Upper lobe of left lung (tissue), 6 donors: ENCODE data around the gene JARID2. TPM values are rescaled to one million over a fixed set of nuclear protein-coding genes. Genes with fewer than 3 reads are reported as not detected.

ENCODE experiments used
- ATAC-seq, 2 donors: fragments of 200-7000 bp; cut with Tn5 transposase; one replicate each; pipeline ENCODE4 v1.9.1; 2022; ENCODE audit warnings: mild to moderate bottlenecking in 2 of 2, moderate library complexity in 2 of 2; ENCODE audit not compliant: low FRiP score in 2 of 2
- DNase-seq, 2 donors: peaks; one replicate each; pipeline ENCODE4 v3.0.0-alpha.2; 2019 to 2020
- H3K27ac ChIP-seq, 4 donors: fragments of 200-600 bp; sonication (generic); one replicate each; pipeline ENCODE4 v1.5.1; 2016 to 2019
- H3K27me3 ChIP-seq, 4 donors: fragments of 200-600 bp; sonication (generic); one replicate each; pipeline ENCODE4 v1.5.1; 2017 to 2019
- H3K36me3 ChIP-seq, 4 donors: fragments of 200-600 bp; sonication (generic); one replicate each; pipeline ENCODE4 v1.5.1; 2016 to 2019
- H3K4me1 ChIP-seq, 4 donors: fragments of 200-600 bp; sonication (generic); one replicate each; pipeline ENCODE4 v1.5.1; 2018 to 2019
- H3K4me3 ChIP-seq, 4 donors: fragments of 200-600 bp; sonication (generic); one replicate each; pipeline ENCODE4 v1.5.1; 2017 to 2019; ENCODE audit warnings: mild to moderate bottlenecking in 2 of 4, moderate library complexity in 1 of 4
- H3K9me3 ChIP-seq, 4 donors: fragments of 200-600 bp; sonication (generic); one replicate each; pipeline ENCODE4 v1.5.1; 2018 to 2019
- EP300 ChIP-seq, 4 donors: sonication (generic); formaldehyde crosslinking; IDR thresholded peaks; one replicate each; pipeline ENCODE4 v1.5.1; 2017; ENCODE audit warnings: antibody characterized with exemption in 4 of 4, control low read depth in 2 of 4
- POLR2A ChIP-seq, 4 donors: fragments of 450-650 bp; IDR thresholded peaks; one replicate each; pipeline ENCODE4 v1.5.1; 2016 to 2017; ENCODE audit warnings: antibody characterized with exemption in 4 of 4, mild to moderate bottlenecking in 2 of 4
- POLR2AphosphoS5 ChIP-seq, 2 donors: sonication (generic); formaldehyde crosslinking; IDR thresholded peaks; one replicate each; pipeline ENCODE4 v1.5.1; 2017; ENCODE audit warnings: antibody characterized with exemption in 2 of 2
- WGBS, 2 donors: methylation state at CpG; one replicate each; pipeline ENCODE4 v1.1.5; 2017 to 2018; 5-methylcytosine and 5-hydroxymethylcytosine counted together
- total RNA-seq, 6 donors: library from RNA; depleted of rRNA in 4 of 6; stranded (reverse); fragments of >200 nt in 4 of 6; gene quantifications; one replicate each; pipeline versions ENCODE4 v1.1.0 to v1.2.1, GENCODE V29; 2016 to 2021
- TF ChIP-seq, protein P1 (sequence below), 6 experiments: fragments of 450-650 bp in 4 of 6; fragments of 200-600 bp in 2 of 6; sonication (generic) in 2 of 6; IDR thresholded peaks; one replicate each; pipeline ENCODE4 v1.5.1; 2016 to 2019; ENCODE audit warnings: antibody characterized with exemption in 6 of 6
- donor health status: DM: no; HTN: no; CAD: no; lungs with moderate emphysema.
- donor health status: DM: no; HTN: yes; CAD: no; lungs with severe emphysema.

The JARID2 gene
- total RNA-seq, 6 donors from 2014 or later: 9.6 to 37.7 (median 16.4) TPM

DNA sequence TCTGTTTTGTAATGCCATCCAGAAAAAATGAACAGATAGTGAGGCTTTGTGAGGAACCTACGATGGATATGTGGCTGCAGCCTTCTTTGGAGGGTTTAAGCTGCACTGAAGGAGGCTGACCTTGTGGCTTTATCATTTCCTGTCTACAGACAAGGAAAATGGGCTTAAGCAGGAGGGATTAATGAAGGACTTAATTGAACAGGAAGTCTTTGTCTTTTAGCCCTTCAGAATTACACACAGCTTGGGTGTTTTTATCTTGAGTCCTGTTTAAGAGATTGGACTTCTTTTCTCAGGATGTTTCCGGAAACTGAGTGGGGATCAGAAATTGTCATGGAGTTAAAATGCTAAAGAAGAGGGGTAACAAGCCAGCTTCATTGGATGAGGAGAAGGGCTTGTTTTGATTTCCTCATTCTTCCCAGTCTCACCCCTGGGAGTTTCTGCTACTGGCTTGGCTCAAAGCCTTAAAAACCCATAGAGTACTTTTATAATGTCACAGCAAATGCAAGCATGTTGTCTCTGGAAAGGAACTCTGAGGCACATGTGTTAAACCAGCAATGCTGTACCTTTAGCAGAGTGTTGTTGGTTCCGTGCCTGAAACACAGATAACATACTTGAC lies 193.6 kb downstream of the JARID2 start:
- Histone ChIP-seq H3K9me3 (no peaks in the 10 kb centered on the region), H3K27me3 (no peaks in the 10 kb centered on the region), H3K36me3 (no peaks in the 10 kb centered on the region), H3K27ac (no peak overlapping the region), H3K4me1 (peaks cover 44 to 52% (median 45%) of the 10 kb centered on the region in 4 donors), H3K4me3 (no peak overlapping the region)
- DNase-seq (no peak), ATAC-seq (no peak)
- WGBS, 2 donors: 46 to 74% methylated on average over 3 of the region's 3 CpGs
- no peak for TF ChIP-seq EP300 (IDR thresholded peaks at IDR 0.05)
- TF ChIP-seq, protein P1, sequence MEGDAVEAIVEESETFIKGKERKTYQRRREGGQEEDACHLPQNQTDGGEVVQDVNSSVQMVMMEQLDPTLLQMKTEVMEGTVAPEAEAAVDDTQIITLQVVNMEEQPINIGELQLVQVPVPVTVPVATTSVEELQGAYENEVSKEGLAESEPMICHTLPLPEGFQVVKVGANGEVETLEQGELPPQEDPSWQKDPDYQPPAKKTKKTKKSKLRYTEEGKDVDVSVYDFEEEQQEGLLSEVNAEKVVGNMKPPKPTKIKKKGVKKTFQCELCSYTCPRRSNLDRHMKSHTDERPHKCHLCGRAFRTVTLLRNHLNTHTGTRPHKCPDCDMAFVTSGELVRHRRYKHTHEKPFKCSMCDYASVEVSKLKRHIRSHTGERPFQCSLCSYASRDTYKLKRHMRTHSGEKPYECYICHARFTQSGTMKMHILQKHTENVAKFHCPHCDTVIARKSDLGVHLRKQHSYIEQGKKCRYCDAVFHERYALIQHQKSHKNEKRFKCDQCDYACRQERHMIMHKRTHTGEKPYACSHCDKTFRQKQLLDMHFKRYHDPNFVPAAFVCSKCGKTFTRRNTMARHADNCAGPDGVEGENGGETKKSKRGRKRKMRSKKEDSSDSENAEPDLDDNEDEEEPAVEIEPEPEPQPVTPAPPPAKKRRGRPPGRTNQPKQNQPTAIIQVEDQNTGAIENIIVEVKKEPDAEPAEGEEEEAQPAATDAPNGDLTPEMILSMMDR (IDR thresholded peaks at IDR 0.05): no peak
- no peak for TF ChIP-seq POLR2AphosphoS5 (IDR thresholded peaks at IDR 0.05)
- TF ChIP-seq POLR2A (IDR thresholded peaks at IDR 0.05): no peak

DNA sequence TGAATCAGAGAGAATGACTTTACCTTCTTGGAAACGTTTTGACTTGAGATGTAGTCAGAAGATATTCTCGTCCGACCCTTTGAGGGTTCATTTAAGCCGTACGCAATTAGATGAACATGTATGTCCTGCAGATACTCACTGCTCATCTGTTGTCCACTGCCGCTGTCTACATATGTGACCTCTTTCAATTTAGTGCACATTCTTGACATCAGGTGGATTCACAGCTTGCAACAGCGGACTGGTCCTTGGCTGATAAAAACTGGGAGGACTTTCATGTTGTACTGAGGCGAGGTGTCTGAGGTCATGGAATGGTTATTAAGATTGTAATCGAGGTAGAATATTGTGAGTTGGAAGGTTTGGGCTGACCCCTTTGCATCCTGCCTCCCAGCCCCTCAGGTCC lies 194.2 kb downstream of the JARID2 start:
- H3K27me3 ChIP-seq: no peaks in the 10 kb centered on the region
- TF ChIP-seq, protein P1 (IDR thresholded peaks at IDR 0.05): no peak
- no peak for TF ChIP-seq EP300 (IDR thresholded peaks at IDR 0.05)
- TF ChIP-seq POLR2A (IDR thresholded peaks at IDR 0.05): no peak
- TF ChIP-seq POLR2AphosphoS5 (IDR thresholded peaks at IDR 0.05): no peak
- 79 to 84% methylated on average over 9 of the region's 9 CpGs for WGBS, 2 donors
- H3K36me3 ChIP-seq: no peaks in the 10 kb centered on the region
- H3K4me1 ChIP-seq: peaks cover 48 to 56% (median 49%) of the 10 kb centered on the region in 4 donors
- no peaks in the 10 kb centered on the region for H3K9me3 ChIP-seq
- no peak overlapping the region for H3K4me3 ChIP-seq
- ATAC-seq (no peak), DNase-seq (no peak)
- H3K27ac ChIP-seq: no peak overlapping the region

DNA sequence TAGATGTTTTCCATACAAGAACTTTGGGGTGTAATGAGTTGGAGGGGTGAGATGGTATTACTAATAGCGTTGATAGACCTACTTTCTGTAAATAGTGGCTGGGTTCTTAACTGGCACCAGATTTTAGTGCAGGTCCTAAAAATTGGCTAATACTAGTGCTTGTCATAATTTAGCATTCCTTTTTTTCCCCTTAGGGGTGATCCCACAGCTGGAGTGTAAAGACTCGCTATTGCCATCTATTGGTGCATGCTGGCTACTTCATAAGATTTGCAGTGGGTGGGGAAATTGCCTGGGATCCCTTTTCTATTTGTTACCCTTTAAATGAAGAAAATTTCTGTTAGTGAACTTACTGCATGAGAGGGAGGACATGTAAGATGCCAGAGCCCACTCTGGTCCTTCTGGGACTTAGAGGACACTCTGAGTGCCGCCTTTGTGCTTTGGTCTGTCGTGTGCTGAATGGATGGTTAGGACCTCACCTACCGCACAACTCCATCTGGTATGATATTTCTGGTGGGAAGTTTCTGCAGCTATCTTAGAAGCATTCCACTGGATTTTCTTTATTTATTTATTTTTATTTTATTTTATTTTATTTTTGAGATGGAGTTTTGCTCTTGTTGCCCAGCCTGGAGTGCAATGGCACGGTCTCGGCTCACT lies 195.5 kb downstream of the JARID2 start:
- Histone ChIP-seq H3K4me3 (no peak overlapping the region), H3K36me3 (no peaks in the 10 kb centered on the region), H3K4me1 (peaks cover 43 to 57% (median 54%) of the 10 kb centered on the region in 4 donors), H3K27ac (no peak overlapping the region), H3K9me3 (no peaks in the 10 kb centered on the region), H3K27me3 (no peaks in the 10 kb centered on the region)
- WGBS, 2 donors: 75% methylated on average over 7 of the region's 7 CpGs
- ATAC-seq: peak; percentile 74 to 90
- DNase-seq: no peak
- TF ChIP-seq, protein P1 (IDR thresholded peaks at IDR 0.05): peak; percentile 61 to 77 (median 72)
- TF ChIP-seq POLR2AphosphoS5 (IDR thresholded peaks at IDR 0.05) (no peak), EP300 (IDR thresholded peaks at IDR 0.05) (no peak), POLR2A (IDR thresholded peaks at IDR 0.05) (no peak)

DNA sequence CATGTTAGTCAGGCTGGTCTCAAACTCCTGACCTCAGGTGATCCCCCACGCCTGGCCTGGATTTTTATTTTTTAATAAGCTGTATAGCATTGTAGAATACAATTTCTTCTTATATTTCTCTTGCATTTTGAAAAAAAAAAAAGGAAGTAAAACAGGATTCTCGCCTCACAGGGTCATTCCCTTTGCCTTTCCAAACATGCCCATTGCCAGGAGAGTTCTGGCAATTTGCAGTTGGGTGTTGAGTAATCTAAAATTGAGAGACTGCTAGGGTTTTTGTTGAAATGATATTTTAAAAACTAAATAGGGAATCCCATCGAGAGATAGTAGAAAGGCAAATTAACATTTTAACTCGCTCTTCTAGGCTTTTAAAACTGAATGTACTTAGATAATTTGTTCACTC lies 196.1 kb downstream of the JARID2 start:
- Histone ChIP-seq H3K9me3 (no peaks in the 10 kb centered on the region), H3K36me3 (no peaks in the 10 kb centered on the region), H3K27ac (no peak overlapping the region), H3K4me1 (peaks cover 39 to 51% (median 49%) of the 10 kb centered on the region in 4 donors), H3K27me3 (no peaks in the 10 kb centered on the region), H3K4me3 (no peak overlapping the region)
- WGBS, 2 donors: 60 to 68% methylated on average over 4 of the region's 4 CpGs
- DNase-seq (no peak), ATAC-seq (peak in 1 of 2 donors; percentile 18)
- TF ChIP-seq EP300 (IDR thresholded peaks at IDR 0.05) (no peak), POLR2AphosphoS5 (IDR thresholded peaks at IDR 0.05) (no peak), POLR2A (IDR thresholded peaks at IDR 0.05) (no peak)
- TF ChIP-seq, protein P1 (IDR thresholded peaks at IDR 0.05): no peak
